ENCODE data around the gene CPTP.

Gene CPTP

GRCh38 chr1:1356796-1357401 is 32.3 kb downstream of the CPTP start:
- Histone ChIP-seq H3K9ac (ENCODE audit: low read depth, low read length) (no peak overlapping the region), H3K4me3 (ENCODE audit: low read depth, low read length) (no peak overlapping the region), H3K27ac (ENCODE audit: low read depth, low read length) (no peak overlapping the region), H3K9me3 (ENCODE audit: control insufficient read depth, insufficient read depth, low read length) (no peaks in the 10 kb centered on the region), H3K27me3 (ENCODE audit: control insufficient read depth, insufficient read depth, low read length) (peaks cover 20% of the 10 kb centered on the region), H3K36me3 (ENCODE audit: control insufficient read depth, insufficient read depth, low read length) (no peaks in the 10 kb centered on the region), H3K4me1 (ENCODE audit: control insufficient read depth, insufficient read depth, low read length) (peaks cover 34% of the 10 kb centered on the region)

GRCh38 chr1:1357871-1358432 is 33.4 kb downstream of the CPTP start:
- peak overlapping the region; percentile 59 for H3K27ac ChIP-seq (ENCODE audit: low read depth, low read length)
- H3K4me1 ChIP-seq (ENCODE audit: control insufficient read depth, insufficient read depth, low read length): peaks cover 26% of the 10 kb centered on the region
- H3K4me3 ChIP-seq (ENCODE audit: low read depth, low read length): peak overlapping the region; percentile 5; the same call in 1 of the 2 replicates
- H3K9me3 ChIP-seq (ENCODE audit: control insufficient read depth, insufficient read depth, low read length): no peaks in the 10 kb centered on the region
- peaks cover 16% of the 10 kb centered on the region for H3K27me3 ChIP-seq (ENCODE audit: control insufficient read depth, insufficient read depth, low read length)
- H3K36me3 ChIP-seq (ENCODE audit: control insufficient read depth, insufficient read depth, low read length): no peaks in the 10 kb centered on the region
- H3K9ac ChIP-seq (ENCODE audit: low read depth, low read length): no peak overlapping the region

GRCh38 chr1:1358433-1359271 is 34.0 kb downstream of the CPTP start, which contains the start of gene MXRA8:
Gene MXRA8 (minus strand): TSS chr1:1358555. CDS start chr1:1358504, 51 bp downstream.
- H3K27ac ChIP-seq (ENCODE audit: low read depth, low read length): peak within 1 kb of the TSS; percentile 59
- no peaks in the 10 kb centered on the region for H3K9me3 ChIP-seq (ENCODE audit: control insufficient read depth, insufficient read depth, low read length)
- H3K4me3 ChIP-seq (ENCODE audit: low read depth, low read length): peak within 1 kb of the TSS; percentile 5; the same call in 1 of the 2 replicates
- H3K36me3 ChIP-seq (ENCODE audit: control insufficient read depth, insufficient read depth, low read length): no peaks in the 10 kb centered on the region
- peaks cover 16% of the 10 kb centered on the region for H3K27me3 ChIP-seq (ENCODE audit: control insufficient read depth, insufficient read depth, low read length)
- peaks cover 19% of the 10 kb centered on the region for H3K4me1 ChIP-seq (ENCODE audit: control insufficient read depth, insufficient read depth, low read length)
- no peak within 1 kb of the TSS for H3K9ac ChIP-seq (ENCODE audit: low read depth, low read length)

GRCh38 chr1:1359308-1359663 is 34.7 kb downstream of the CPTP start:
- Histone ChIP-seq H3K4me3 (ENCODE audit: low read depth, low read length) (no peak overlapping the region), H3K27ac (ENCODE audit: low read depth, low read length) (peak overlapping the region; percentile 59), H3K9me3 (ENCODE audit: control insufficient read depth, insufficient read depth, low read length) (no peaks in the 10 kb centered on the region), H3K27me3 (ENCODE audit: control insufficient read depth, insufficient read depth, low read length) (peaks cover 12% of the 10 kb centered on the region), H3K36me3 (ENCODE audit: control insufficient read depth, insufficient read depth, low read length) (no peaks in the 10 kb centered on the region), H3K4me1 (ENCODE audit: control insufficient read depth, insufficient read depth, low read length) (peaks cover 19% of the 10 kb centered on the region), H3K9ac (ENCODE audit: low read depth, low read length) (no peak overlapping the region)

GRCh38 chr1:1359664-1360468 is 35.3 kb downstream of the CPTP start:
- peaks cover 6% of the 10 kb centered on the region for H3K27me3 ChIP-seq (ENCODE audit: control insufficient read depth, insufficient read depth, low read length)
- H3K4me3 ChIP-seq (ENCODE audit: low read depth, low read length): no peak overlapping the region
- H3K9me3 ChIP-seq (ENCODE audit: control insufficient read depth, insufficient read depth, low read length): no peaks in the 10 kb centered on the region
- no peaks in the 10 kb centered on the region for H3K36me3 ChIP-seq (ENCODE audit: control insufficient read depth, insufficient read depth, low read length)
- H3K27ac ChIP-seq (ENCODE audit: low read depth, low read length): peak overlapping the region; percentile 59
- H3K9ac ChIP-seq (ENCODE audit: low read depth, low read length): no peak overlapping the region
- H3K4me1 ChIP-seq (ENCODE audit: control insufficient read depth, insufficient read depth, low read length): peaks cover 19% of the 10 kb centered on the region

GRCh38 chr1:1360506-1361169 is 36.0 kb downstream of the CPTP start:
- Histone ChIP-seq H3K4me1 (ENCODE audit: control insufficient read depth, insufficient read depth, low read length) (peaks cover 19% of the 10 kb centered on the region), H3K9ac (ENCODE audit: low read depth, low read length) (no peak overlapping the region), H3K27ac (ENCODE audit: low read depth, low read length) (peak overlapping the region; percentile 29)

GRCh38 chr1:1361233-1361981 is 36.8 kb downstream of the CPTP start:
- H3K27me3 ChIP-seq (ENCODE audit: control insufficient read depth, insufficient read depth, low read length): no peaks in the 10 kb centered on the region
- H3K4me3 ChIP-seq (ENCODE audit: low read depth, low read length): no peak overlapping the region
- H3K9me3 ChIP-seq (ENCODE audit: control insufficient read depth, insufficient read depth, low read length): peaks cover 7% of the 10 kb centered on the region; the same call in 1 of the 2 replicates
- peaks cover 19% of the 10 kb centered on the region for H3K4me1 ChIP-seq (ENCODE audit: control insufficient read depth, insufficient read depth, low read length)
- peak overlapping the region; percentile 38 for H3K27ac ChIP-seq (ENCODE audit: low read depth, low read length)
- no peak overlapping the region for H3K9ac ChIP-seq (ENCODE audit: low read depth, low read length)
- H3K36me3 ChIP-seq (ENCODE audit: control insufficient read depth, insufficient read depth, low read length): no peaks in the 10 kb centered on the region

More at GRCh38 chr1:1360506-1361169, 36.0 kb downstream of the CPTP start:
- Histone ChIP-seq H3K36me3 (ENCODE audit: control insufficient read depth, insufficient read depth, low read length) (no peaks in the 10 kb centered on the region), H3K27me3 (ENCODE audit: control insufficient read depth, insufficient read depth, low read length) (no peaks in the 10 kb centered on the region), H3K9me3 (ENCODE audit: control insufficient read depth, insufficient read depth, low read length) (no peaks in the 10 kb centered on the region), H3K4me3 (ENCODE audit: low read depth, low read length) (no peak overlapping the region)

GRCh38 chr1:1361982-1362423 is 37.4 kb downstream of the CPTP start:
- peaks cover 13% of the 10 kb centered on the region; the same call in 1 of the 2 replicates for H3K9me3 ChIP-seq (ENCODE audit: control insufficient read depth, insufficient read depth, low read length)
- peak overlapping the region; percentile 38 for H3K27ac ChIP-seq (ENCODE audit: low read depth, low read length)
- no peaks in the 10 kb centered on the region for H3K27me3 ChIP-seq (ENCODE audit: control insufficient read depth, insufficient read depth, low read length)
- peaks cover 19% of the 10 kb centered on the region for H3K4me1 ChIP-seq (ENCODE audit: control insufficient read depth, insufficient read depth, low read length)
- no peak overlapping the region for H3K4me3 ChIP-seq (ENCODE audit: low read depth, low read length)
- no peaks in the 10 kb centered on the region for H3K36me3 ChIP-seq (ENCODE audit: control insufficient read depth, insufficient read depth, low read length)
- no peak overlapping the region for H3K9ac ChIP-seq (ENCODE audit: low read depth, low read length)

- no peaks in the 10 kb centered on the region for H3K36me3 ChIP-seq (ENCODE audit: control insufficient read depth, insufficient read depth, low read length)
- peaks cover 4% of the 10 kb centered on the region; the same call in 1 of the 2 replicates for H3K4me1 ChIP-seq (ENCODE audit: control insufficient read depth, insufficient read depth, low read length)
- no peak overlapping the region for H3K4me3 ChIP-seq (ENCODE audit: low read depth, low read length)
- H3K9me3 ChIP-seq (ENCODE audit: control insufficient read depth, insufficient read depth, low read length): peaks cover 18% of the 10 kb centered on the region
- no peaks in the 10 kb centered on the region for H3K27me3 ChIP-seq (ENCODE audit: control insufficient read depth, insufficient read depth, low read length)
- no peak overlapping the region for H3K9ac ChIP-seq (ENCODE audit: low read depth, low read length)
- no peak overlapping the region for H3K27ac ChIP-seq (ENCODE audit: low read depth, low read length)
Observed at GRCh38 chr1:1364266-1364665, 39.7 kb downstream of the CPTP start.
